ENCODE data around the gene MYOCOS.
"Not testable (repeated sequence)": the region's sequence is repeated elsewhere in the genome, so short reads cannot be mapped to it uniquely, and the experiment has no call there.

MYOCOS gene

DNA sequence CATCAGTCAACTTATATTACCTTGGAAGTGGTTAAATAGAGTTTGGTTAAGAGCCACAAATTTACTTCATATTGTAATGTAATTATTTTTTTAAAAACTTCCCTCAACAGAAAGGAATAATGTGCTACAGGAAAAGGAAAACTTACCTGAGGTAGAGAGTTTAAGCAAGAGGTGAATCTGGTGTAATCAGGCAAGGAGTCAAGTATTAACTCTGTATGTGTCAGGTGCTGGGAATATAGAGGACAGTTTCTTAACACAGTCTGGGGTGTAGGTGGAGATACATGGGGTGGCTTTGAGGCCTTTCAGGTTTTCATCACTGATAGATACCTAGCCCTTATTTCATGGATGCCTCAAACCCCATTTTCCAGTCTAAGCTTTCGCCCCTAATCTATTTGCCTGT lies 25.9 kb upstream of the MYOCOS start:
- Histone ChIP-seq H3K4me3 (ENCODE audit: severe bottlenecking) (no peak overlapping the region), H3K27me3 (ENCODE audit: insufficient read depth, poor library complexity, severe bottlenecking) (no peaks in the 10 kb centered on the region), H3K4me1 (ENCODE audit: insufficient read depth, poor library complexity, severe bottlenecking) (no peaks in the 10 kb centered on the region), H3K27ac (ENCODE audit: poor library complexity, severe bottlenecking) (no peak overlapping the region), H3K36me3 (ENCODE audit: low read depth) (peaks cover 23% of the 10 kb centered on the region), H3K9me3 (ENCODE audit: severe bottlenecking) (no peaks in the 10 kb centered on the region)
- no peak for DNase-seq (ENCODE audit: low spot score)
- ATAC-seq (ENCODE audit: low read depth): peak; percentile 22; the same call in 1 of the 3 replicates
- TF ChIP-seq, protein P1, sequence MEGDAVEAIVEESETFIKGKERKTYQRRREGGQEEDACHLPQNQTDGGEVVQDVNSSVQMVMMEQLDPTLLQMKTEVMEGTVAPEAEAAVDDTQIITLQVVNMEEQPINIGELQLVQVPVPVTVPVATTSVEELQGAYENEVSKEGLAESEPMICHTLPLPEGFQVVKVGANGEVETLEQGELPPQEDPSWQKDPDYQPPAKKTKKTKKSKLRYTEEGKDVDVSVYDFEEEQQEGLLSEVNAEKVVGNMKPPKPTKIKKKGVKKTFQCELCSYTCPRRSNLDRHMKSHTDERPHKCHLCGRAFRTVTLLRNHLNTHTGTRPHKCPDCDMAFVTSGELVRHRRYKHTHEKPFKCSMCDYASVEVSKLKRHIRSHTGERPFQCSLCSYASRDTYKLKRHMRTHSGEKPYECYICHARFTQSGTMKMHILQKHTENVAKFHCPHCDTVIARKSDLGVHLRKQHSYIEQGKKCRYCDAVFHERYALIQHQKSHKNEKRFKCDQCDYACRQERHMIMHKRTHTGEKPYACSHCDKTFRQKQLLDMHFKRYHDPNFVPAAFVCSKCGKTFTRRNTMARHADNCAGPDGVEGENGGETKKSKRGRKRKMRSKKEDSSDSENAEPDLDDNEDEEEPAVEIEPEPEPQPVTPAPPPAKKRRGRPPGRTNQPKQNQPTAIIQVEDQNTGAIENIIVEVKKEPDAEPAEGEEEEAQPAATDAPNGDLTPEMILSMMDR (IDR thresholded peaks at IDR 0.05; ENCODE audit: poor library complexity, severe bottlenecking): no peak

GRCh38 chr1:171596705-171597104 lies 25.3 kb upstream of the MYOCOS start:
- H3K4me3 ChIP-seq (ENCODE audit: severe bottlenecking): no peak overlapping the region
- ATAC-seq (ENCODE audit: low read depth) (no peak; the same call in 2 of the 3 replicates), DNase-seq (ENCODE audit: low spot score) (no peak)
- peaks cover 17% of the 10 kb centered on the region for H3K36me3 ChIP-seq (ENCODE audit: low read depth)
- no peaks in the 10 kb centered on the region for H3K27me3 ChIP-seq (ENCODE audit: insufficient read depth, poor library complexity, severe bottlenecking)
- H3K27ac ChIP-seq (ENCODE audit: poor library complexity, severe bottlenecking): no peak overlapping the region
- TF ChIP-seq, protein P1 (IDR thresholded peaks at IDR 0.05; ENCODE audit: poor library complexity, severe bottlenecking): no peak
- no peaks in the 10 kb centered on the region for H3K4me1 ChIP-seq (ENCODE audit: insufficient read depth, poor library complexity, severe bottlenecking)
- no peaks in the 10 kb centered on the region for H3K9me3 ChIP-seq (ENCODE audit: severe bottlenecking)

DNA sequence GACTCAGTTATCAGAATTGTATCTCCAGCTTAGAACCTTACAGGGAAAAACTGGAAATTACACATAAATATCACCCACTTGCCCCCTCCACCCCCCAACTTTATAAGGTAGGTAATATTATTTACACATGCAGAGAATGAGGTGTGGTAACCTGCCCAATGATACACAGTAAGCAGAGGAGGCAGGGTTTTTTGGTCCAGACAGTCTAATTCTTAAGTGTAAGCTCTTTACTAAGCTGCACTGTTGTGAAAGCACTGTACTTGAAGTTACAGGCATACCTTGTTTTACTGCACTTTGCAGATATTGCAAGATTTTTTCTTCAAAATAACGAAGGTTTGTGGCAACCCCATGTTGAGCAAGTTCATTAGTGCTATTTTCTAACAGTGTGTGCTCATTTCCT lies 24.8 kb upstream of the MYOCOS start:
- Histone ChIP-seq H3K36me3 (ENCODE audit: low read depth) (peaks cover 12% of the 10 kb centered on the region), H3K4me1 (ENCODE audit: insufficient read depth, poor library complexity, severe bottlenecking) (no peaks in the 10 kb centered on the region), H3K9me3 (ENCODE audit: severe bottlenecking) (no peaks in the 10 kb centered on the region), H3K27me3 (ENCODE audit: insufficient read depth, poor library complexity, severe bottlenecking) (no peaks in the 10 kb centered on the region), H3K27ac (ENCODE audit: poor library complexity, severe bottlenecking) (no peak overlapping the region), H3K4me3 (ENCODE audit: severe bottlenecking) (no peak overlapping the region)
- ATAC-seq (ENCODE audit: low read depth): no peak
- TF ChIP-seq, protein P1 (IDR thresholded peaks at IDR 0.05; ENCODE audit: poor library complexity, severe bottlenecking): no peak
- DNase-seq (ENCODE audit: low spot score): no peak

DNA sequence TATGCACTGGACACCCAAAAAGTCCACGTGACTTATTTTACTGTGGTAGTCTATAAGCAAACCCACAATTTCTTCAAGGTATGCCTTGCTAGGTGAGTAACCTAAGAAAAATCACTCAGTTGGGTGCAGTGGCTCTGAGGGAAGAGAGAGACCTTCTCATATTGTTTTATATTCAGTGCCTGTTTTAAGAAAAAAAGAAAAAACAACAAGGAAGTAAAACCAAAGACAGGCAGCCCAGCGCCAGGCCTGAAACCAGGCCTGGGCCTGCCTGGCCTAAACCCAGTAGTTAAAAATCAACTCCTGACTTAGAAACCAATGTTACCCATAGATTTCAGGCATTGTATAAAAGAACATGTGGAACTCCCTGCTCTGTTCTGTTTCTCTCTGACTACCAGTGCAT lies 21.7 kb upstream of the MYOCOS start:
- H3K9me3 ChIP-seq (ENCODE audit: severe bottlenecking); H3K36me3 ChIP-seq (ENCODE audit: low read depth); ATAC-seq (ENCODE audit: low read depth); H3K4me3 ChIP-seq (ENCODE audit: severe bottlenecking); H3K27ac ChIP-seq (ENCODE audit: poor library complexity, severe bottlenecking); H3K27me3 ChIP-seq (ENCODE audit: insufficient read depth, poor library complexity, severe bottlenecking); DNase-seq (ENCODE audit: low spot score); H3K4me1 ChIP-seq (ENCODE audit: insufficient read depth, poor library complexity, severe bottlenecking): not testable (repeated sequence)

DNA sequence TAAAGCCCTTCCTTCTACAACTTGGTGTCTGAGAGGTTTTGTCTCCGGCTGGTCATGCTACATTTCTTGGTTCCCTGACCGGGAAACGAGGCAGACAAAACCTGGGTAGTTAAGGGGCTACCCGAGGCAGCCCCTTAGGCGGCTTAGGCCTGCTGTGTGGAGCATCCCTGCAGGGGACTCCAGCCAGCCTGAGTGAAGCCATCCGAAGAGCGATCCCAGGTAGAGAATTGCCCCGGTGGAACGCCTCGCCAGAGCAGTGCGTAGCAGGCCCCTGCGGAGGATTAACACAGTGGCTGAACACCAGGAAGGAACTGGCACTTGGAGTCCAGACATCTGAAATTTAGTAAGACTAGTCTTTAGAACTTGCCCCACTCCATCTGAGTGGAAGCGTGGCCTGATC lies 21.2 kb upstream of the MYOCOS start:
- no peaks in the 10 kb centered on the region for H3K27me3 ChIP-seq (ENCODE audit: insufficient read depth, poor library complexity, severe bottlenecking)
- ATAC-seq (ENCODE audit: low read depth): no peak

GRCh38 chr1:171603042-171603441 lies 19.0 kb upstream of the MYOCOS start:
- H3K4me1 ChIP-seq (ENCODE audit: insufficient read depth, poor library complexity, severe bottlenecking); H3K9me3 ChIP-seq (ENCODE audit: severe bottlenecking); H3K36me3 ChIP-seq (ENCODE audit: low read depth); H3K27me3 ChIP-seq (ENCODE audit: insufficient read depth, poor library complexity, severe bottlenecking); H3K27ac ChIP-seq (ENCODE audit: poor library complexity, severe bottlenecking); ATAC-seq (ENCODE audit: low read depth); DNase-seq (ENCODE audit: low spot score); H3K4me3 ChIP-seq (ENCODE audit: severe bottlenecking): not testable (repeated sequence)

More for the DNA sequence above, 21.2 kb upstream of the MYOCOS start:
- no peaks in the 10 kb centered on the region for H3K9me3 ChIP-seq (ENCODE audit: severe bottlenecking)
- H3K4me3 ChIP-seq (ENCODE audit: severe bottlenecking): no peak overlapping the region
- DNase-seq (ENCODE audit: low spot score): no peak
- no peaks in the 10 kb centered on the region for H3K4me1 ChIP-seq (ENCODE audit: insufficient read depth, poor library complexity, severe bottlenecking)
- H3K36me3 ChIP-seq (ENCODE audit: low read depth): no peaks in the 10 kb centered on the region
- H3K27ac ChIP-seq (ENCODE audit: poor library complexity, severe bottlenecking): no peak overlapping the region
- TF ChIP-seq, protein P1 (IDR thresholded peaks at IDR 0.05; ENCODE audit: poor library complexity, severe bottlenecking): no peak
